Subcutaneous adipose tissue (tissue), 4 donors: ENCODE data around the gene SPRED1. TPM values are rescaled to one million over a fixed set of nuclear protein-coding genes. Genes with fewer than 3 reads are reported as not detected.

Experiments
- total RNA-seq, 4 donors: library from RNA; depleted of rRNA; stranded (reverse); fragments of >200 nt; gene quantifications; one replicate each; pipeline ENCODE4 v1.1.0, GENCODE V29; 2016
- TF ChIP-seq, protein P1 (sequence below): fragments of 450-650 bp; IDR thresholded peaks from one replicate; pipeline ENCODE4 v1.5.1; 2016; ENCODE audit warnings: low read depth, mild to moderate bottlenecking, control low read depth, antibody characterized with exemption, moderate library complexity

The SPRED1 gene
- total RNA-seq, 4 donors from 2014 or later: 22.2 to 41.7 (median 29.8) TPM

DNA sequence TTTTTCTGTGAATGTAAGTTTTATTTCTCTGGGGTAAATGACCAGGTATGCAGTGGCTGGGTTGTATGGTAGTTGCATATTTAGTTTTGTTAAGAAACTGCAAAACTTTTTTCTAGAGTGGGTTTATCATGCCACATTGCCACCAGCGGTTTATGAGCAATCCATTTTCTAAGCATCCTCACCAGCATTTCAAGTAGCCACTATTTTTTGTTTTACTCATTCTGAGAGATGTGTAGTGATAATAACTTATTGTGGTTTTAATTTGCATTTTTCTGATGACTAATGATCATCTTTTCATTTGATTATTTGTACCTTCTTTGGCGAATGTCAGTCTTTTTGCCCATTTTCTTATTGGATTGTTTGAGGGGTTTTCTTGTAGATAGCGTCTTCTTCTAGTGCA lies 56.2 kb downstream of the SPRED1 start:
- TF ChIP-seq, protein P1, sequence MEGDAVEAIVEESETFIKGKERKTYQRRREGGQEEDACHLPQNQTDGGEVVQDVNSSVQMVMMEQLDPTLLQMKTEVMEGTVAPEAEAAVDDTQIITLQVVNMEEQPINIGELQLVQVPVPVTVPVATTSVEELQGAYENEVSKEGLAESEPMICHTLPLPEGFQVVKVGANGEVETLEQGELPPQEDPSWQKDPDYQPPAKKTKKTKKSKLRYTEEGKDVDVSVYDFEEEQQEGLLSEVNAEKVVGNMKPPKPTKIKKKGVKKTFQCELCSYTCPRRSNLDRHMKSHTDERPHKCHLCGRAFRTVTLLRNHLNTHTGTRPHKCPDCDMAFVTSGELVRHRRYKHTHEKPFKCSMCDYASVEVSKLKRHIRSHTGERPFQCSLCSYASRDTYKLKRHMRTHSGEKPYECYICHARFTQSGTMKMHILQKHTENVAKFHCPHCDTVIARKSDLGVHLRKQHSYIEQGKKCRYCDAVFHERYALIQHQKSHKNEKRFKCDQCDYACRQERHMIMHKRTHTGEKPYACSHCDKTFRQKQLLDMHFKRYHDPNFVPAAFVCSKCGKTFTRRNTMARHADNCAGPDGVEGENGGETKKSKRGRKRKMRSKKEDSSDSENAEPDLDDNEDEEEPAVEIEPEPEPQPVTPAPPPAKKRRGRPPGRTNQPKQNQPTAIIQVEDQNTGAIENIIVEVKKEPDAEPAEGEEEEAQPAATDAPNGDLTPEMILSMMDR: no peak

DNA sequence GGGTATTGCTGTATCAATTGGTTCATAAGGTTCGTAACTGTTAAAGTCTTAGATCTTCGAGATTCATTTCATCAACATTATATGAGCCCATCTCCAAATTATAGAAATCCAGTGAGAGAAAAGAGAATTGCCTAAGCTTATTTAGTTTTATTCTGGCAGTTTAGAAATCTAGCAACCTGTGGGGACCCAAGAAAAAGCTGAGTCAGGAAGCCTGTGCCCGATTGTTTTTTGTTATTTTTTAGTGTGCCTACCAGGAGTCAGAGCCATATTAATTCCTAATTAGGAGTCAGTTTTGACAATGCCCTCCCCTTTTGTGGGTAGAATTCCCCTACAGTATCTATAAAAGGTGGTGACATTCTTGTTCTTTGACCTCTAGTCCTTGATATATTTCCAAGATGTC lies 59.6 kb downstream of the SPRED1 start:
- TF ChIP-seq, protein P1: no peak

DNA sequence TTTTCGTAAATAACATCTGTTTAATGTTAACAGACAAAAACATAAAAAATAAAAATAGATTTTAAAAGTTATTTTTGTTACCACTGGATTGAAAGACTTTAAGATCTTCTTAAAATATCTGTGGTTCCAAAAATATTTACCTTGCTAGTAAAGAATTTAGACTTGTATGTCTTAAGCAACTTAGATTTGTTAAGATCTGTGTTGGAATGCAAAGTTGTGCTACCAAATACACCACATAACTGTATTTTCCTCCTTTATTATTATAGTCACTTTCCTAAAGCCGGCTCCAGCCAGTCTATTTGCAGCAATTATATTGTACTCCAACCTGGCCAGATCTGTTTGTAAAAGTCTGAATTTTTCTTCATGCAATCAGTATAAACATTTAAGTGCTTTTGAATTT lies 63.7 kb downstream of the SPRED1 start:
- TF ChIP-seq, protein P1: no peak

DNA sequence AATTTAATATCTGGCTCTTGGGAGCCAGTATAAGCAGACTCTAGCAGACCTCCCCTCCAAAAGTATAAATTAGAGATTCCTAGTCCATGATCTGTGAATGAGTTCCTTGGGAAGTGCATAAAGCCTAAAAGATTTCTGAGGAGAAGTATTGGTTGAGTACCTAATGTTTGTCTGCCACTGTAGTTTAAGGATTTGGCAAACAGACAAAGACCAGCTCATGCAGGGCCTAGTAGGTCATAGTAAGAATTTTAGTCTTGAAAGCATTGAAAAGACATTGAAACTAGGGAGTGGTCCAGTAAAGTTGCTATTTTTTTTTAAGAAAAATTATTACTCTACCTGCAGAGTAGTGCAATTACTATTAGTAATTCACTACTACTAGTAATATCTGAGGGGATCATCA lies 67.5 kb downstream of the SPRED1 start:
- TF ChIP-seq, protein P1: no peak

DNA sequence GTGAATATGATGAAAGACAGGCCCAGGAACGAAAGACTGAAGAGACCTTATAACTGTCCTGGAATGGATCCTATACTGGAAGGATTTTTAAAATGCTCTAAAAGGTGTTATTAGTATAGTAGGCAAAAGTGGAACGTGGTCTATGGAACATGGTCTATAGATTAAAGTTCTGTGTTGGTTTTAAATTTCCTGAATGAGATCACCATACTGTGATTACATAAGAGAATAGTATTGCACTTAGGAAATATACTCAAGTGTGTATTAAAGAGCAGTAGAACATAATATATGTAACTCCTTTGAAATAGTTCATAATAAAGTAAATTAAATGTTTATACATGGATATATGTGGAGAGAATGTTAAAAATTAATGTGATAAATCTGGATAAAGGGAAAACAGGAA lies 68.2 kb downstream of the SPRED1 start:
- TF ChIP-seq, protein P1: no peak

DNA sequence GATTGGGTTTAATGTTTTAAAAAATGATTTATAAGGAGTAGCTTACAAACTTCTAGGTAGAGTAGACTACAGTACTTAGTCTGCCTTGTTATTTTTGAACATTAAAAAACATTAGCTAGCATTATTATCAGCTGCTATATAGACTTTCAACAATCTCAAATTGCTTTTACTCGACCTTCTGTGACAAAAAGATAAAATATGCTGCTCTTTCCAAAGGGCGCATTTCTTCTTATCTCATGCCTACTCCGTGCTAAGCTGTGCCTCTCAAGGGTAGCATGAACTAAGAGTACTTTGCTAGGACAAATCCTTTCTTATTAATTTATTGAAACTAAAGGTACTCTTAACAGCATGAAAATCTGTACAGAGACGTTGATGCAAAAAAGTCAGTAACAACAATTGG lies 71.3 kb downstream of the SPRED1 start:
- TF ChIP-seq, protein P1: no peak

DNA sequence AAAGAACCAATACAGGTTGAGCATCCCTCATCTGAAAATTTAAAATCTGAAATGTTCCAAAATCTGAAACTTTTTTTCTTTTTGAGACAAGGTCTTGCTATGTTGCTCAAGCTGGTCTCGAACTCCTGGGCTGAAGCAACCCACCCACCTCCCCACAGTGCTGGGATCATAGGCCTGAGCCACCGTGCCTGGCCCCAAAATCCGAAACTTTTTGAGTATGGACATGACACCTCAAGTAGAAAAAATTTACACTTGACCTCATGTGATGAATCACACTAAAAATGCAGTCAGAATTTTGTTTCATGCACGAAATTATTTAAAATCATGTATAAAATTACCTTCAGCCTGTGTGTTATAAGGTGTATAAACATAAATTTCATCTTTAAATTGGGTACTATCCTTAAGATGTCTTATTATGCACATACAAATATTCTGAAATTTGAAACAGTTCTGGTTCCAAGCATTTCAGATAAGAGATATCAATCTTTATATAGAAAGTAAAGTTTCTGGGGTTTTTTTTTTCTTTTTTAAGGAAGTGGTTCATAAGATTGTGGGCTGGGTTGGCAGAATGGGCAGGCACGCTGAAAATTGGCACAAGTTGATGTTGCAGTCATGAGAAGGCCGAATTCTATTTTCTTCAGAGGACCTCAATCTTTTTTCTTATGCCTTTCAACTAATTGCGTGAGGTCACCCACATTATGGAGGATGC lies 72.5 kb downstream of the SPRED1 start:
- TF ChIP-seq, protein P1: no peak
